GM19324 (cell line): ENCODE results near the gene BSN.
"Not testable (repeated sequence)": the region's sequence is repeated elsewhere in the genome, so short reads cannot be mapped to it uniquely, and the experiment has no call there.

Experiments
- ATAC-seq: cut with Tn5 transposase; IDR thresholded peaks from one replicate; pipeline ENCODE4 v1.9.1; 2021; ENCODE audit warnings: mild to moderate bottlenecking, moderate library complexity; ENCODE audit not compliant: unreplicated experiment, low FRiP score

The BSN gene

DNA sequence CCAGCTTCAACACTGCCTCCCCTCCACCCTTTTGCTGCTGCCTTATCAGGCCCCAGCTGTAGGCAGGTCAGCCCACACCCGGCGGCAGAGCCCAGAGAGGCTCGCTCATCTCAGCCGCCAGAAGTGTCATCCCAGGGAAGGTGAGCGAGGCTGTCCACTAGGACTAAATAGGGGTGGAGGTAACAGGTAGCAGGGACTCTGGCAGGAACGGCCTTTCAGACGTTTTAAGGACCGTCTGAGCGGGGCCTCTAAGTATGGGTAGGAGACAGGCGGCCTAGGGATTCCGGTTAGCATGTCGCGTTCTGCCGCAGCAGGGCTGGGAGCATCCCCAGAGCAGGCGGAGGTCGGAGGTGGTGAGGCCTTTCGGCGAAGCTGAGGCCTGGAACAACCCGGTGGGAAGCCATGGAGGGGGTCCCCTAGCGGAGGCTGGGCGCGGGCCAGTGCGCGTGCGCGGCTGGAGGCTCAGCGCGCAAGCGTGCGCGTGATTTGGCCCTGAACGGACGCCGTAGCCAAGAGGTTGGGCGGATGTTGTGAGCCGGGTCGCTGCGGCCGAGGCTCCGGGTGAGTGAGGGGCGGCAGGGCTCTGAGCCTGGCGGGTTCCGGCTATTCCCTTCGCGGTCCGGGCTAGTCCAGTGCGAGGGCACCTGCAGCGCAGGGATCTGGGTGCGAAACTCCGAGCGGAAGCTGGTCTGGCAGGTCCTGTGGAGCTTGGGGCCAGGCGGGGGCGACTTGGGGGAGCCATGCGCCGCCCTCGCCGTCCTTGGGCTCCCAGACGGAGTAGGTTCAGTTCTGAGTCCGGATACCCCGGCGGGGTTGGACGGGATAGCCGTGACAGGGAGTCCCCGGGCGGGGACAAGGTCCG, 135.0 kb downstream of the BSN start, which contains the start of the genes MST1 and RNF123:
Gene MST1, minus strand, starts transcription at position 429 of the 862 bp plus-strand sequence. CDS start 783 bp downstream, outside the sequence.
Gene RNF123, plus strand, starts transcription at position 512 of the 862 bp plus-strand sequence. CDS start 1,609 bp downstream, outside the sequence.
- ATAC-seq: peak; percentile 68

DNA sequence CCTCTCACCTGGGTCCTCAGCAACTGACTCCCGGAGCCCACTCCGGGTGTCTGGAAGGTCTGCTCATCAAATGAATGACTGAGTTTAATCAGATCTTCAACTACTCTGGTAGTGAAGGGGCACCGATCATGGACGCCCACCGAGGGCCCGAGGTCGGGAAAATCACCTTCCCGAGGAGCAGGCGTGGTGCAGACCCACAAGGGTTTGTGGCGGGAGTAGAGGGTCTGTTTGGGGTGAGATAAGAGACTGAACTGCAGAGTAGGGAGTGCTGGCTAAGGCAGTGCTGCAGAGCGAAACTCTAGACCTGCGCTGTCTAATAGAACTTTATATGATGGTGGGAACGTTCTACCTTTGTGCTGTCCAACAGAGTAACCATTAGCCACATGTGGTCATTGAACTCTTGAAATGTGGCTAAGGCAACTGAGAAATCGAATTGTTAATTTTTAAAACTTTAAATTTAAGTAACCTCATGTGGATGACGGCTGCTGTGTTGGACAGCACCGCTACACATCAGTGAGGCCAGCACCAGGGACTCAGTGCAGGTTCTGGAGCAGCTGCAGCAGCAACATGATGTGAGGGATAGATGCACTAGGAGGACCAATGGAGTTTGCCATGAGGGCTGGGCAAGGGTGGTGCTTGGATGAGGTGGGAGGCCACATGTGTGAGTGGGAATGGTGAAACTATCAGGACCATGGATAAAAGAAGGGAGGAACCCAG, 135.8 kb downstream of the BSN start:
- not testable (repeated sequence) for ATAC-seq

DNA sequence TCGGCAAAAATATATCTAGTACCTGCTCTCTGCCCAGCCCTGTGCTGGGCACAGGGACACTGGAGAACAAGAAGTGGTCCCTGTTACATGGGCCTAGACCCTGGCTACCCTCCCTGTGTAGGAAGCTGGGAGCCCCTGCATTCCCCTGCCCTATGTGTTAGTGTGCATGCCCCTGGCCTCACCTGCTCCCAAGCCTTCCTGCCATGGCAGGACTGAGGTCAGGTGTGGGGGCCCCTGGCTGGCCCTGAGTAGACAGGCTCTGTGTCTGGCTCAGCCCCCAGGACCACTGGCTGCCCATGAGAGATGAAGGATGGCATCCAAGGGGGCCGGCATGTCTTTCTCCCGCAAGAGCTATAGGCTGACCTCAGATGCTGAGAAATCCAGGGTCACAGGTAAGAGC, 136.6 kb downstream of the BSN start:
- not testable (repeated sequence) for ATAC-seq

DNA sequence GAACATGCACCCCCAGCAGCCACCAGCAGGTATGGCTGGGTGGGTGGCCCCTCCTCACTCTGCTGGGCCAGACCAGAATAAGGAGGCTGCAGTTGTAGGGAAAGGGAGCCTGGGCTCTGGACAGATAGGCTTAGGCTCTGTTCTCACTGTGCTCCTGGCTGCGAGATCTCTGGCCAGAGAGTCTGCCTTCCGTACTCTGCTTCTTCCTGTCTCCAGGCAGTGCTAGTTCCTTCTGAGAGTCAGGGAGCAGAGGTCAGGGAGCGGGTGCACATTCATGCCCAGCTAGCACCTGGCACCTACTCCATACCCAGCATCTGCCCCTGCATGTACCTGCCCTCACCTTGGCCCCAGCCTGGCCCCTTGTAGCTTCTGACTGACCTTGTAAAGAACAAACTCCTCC, 137.2 kb downstream of the BSN start:
- ATAC-seq: not testable (repeated sequence)

DNA sequence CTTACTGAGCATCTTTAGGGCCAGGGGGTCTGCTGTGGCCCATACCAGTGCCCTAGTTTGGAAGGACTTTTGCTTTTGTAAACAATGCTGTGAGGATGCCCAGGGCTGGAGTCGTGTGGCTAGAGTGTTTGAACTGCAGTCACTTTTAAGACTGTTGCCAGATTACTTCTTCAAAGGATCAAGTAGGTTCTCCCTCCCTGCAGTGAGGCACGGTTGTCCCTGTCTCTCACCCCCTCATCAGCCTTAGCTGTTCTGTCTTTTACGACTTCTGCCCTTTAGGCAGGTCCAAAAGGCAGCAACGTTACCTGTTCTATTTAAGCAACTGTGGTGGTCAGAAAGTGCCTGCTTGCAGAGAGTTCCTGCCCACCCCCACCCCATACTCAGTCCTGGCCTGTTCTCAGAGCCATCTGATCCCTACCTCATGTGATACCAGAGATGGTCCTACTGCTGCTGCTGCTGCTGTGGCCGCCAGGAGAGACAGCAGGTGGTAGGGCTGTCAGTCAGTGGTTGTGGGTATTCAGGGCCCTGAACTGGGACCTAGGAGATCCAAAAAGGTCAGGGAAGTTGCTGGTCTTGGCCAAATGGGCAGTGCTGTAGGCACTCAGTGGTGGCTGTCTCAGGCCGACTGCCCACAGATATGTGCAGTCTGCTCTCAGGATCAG, 140.3 kb downstream of the BSN start:
- not testable (repeated sequence) for ATAC-seq

DNA sequence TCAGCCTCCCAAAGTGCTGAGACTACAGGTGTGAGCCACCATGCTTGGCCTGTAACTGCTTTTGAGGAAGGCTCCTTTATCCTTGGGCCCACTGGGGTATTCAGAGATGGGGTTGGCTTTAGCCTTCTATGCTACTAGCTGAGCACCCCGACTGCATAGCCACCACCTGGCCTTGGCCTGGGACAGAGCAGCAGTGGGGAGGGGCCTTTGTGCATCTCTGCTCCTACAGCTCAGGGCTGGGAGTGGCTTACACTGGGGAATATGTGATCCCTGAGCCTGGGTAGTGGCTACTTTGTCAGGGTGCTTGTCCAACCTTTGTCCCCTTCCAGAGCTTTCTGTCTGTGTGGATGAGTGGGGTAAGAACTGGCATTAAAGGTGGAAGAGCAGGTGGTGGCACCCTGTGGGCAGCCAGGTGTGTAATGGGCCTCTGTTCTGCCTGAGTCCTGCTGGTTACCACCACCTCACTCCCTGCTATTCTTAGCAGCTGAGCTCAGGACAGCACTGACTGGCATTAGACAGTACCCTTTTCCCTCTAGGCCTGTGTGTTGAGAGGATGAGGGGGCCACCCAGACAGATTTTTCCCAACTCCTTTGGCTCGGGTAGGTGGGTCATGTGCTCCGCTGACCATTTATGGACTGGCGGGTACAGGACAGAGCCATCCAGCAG, 141.2 kb downstream of the BSN start:
- ATAC-seq: not testable (repeated sequence)

DNA sequence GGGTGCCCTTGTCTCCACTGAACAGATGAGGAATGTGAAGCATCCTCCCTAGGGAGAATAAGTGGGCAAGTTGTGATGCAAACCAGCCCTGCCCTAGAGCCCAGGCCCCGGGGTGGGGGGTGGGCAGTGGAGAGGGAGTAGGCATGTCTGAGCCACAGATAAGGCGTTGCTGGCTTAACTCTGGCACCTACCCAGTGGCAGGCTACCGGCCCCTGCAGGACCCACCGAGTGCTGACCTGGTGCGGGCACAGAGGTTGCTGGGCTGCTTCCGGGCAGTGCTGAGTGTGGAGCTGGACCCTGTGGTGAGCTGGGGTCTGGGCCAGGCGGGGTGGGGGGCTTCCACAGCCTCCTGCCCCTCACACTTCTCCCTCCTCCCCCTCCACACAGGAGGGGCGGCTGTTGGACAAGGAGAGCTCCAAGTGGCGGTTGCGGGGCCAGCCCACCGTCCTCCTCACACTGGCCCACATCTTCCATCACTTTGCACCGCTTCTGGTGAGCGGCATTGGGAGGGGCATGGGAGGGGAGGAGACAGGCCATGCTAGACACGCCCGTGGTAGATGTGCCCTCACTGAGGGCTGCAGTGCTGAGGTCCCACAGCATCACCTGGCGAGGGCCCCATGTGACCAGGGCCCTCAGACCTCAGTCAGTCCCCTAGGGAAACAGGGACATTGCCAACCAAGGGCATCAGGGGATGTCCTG, 145.2 kb downstream of the BSN start:
- no peak for ATAC-seq

DNA sequence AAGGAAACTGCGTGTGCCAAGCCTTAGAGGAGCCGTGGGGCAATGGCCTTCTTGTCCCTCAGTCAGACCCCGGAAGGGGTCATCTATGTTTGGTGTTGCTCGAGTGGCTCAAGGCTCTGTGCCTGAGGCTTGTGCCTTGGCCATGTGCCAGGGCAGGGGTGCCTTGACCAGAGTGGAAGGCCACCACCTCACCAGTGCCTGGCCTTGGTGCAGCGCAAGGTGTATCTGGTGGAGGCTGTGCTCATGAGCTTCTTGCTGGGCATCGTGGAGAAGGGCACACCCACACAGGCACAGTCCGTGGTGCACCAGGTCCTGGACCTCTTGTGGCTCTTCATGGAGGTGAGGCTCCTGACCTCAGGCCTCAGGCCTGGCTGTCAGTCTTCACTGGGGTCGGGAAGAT, 145.7 kb downstream of the BSN start:
- no peak for ATAC-seq

DNA sequence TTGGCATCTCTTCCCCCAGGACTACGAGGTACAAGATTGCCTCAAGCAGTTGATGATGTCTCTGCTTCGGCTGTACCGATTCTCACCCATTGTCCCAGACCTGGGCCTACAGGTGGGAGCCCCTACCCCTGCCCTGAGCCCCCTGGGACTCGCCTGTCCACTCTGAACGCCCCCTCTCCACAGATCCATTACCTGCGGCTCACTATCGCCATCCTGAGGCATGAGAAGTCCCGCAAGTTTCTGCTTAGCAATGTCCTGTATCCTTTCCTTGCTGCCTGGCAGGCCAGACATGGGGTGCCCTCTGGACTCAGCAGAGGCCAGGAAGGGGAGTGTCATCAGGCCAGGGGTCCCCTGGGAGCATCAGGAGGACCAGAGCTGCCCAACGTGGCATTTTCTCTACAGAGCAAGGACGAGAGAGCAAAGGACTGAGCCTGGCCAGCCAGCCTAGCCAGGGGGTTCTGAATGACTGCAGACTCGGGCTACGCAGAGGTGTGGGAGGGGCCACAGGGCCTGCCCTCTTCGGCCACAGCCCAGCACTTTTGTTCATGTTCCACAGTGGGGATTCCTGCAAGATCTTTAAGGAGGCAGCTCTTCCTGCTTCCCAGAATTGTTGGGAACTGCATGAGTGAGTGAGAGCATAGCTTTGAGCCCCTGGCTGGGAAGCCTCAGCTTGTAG, 146.3 kb downstream of the BSN start:
- no peak for ATAC-seq

DNA sequence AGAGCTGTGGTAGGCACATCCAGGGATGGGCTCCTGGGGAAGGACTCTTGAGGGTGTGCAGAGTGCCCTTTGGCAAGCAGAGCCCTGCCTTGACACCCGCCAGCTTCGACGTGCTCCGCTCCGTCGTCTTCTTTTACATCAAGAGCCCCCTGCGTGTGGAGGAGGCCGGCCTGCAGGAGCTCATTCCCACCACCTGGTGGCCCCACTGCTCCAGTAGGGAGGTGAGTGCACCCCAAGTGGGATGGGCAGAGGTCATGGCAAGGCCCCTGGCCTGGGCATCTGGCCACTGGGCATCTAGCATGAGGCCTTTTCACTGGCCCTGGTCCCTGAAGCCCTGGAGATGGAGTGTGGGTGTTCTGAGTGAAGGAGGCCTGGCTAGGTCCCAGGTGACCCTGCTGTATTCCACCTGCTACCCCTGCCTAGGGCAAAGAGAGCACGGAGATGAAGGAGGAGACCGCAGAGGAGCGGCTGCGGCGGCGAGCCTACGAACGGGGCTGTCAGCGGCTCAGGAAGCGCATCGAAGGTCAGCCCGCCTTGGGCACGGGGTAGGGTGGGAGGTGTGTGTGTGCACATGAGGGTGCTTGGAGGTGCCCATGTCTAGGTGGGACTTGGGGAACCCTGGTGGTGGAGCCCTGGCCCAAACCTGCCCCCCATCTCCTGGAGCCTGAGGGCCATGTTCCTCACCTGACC, 147.3 kb downstream of the BSN start:
- no peak for ATAC-seq

DNA sequence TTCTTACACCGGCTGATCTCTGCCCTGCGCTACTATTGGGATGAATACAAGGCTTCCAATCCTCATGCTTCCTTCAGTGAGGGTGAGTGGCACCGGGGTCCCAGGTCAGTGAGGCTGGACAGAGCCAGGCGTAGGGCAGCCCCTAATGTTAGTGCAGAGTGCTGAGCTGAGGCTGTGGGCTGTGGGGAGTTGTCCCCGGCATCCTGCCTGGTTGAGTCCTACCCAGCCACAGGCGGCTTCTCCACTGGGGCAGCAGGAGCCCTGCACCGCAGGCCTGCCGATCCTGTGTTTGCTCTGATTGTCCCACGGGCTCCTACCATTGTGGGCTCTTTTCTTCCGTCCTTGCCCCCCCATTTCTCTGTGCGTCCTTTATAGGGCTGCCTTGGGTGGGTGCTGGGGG, 148.4 kb downstream of the BSN start:
- no peak for ATAC-seq

DNA sequence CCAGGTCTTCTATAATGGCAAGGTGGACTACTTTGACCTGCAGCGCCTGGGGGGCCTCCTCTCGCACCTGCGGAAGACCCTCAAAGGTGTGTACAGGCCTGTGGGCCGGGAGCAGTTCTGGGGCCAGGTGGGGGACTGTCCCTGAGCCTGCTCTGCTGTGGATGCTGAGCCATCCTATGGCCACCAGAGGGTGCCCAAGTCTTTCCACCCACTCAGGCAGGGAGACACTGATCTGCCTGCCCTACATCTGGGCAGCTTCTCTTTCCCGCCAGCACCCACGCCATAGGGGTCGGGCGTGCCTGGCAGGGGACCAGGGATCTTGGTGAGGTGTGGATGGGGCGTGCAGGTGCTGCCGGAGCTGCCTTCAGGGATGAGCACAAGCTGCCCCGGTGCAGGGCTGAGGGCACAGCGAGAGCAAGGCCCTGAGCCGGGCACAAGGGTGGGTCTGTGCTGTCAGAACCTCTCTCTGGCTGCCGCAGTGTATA, 149.2 kb downstream of the BSN start:
- no peak for ATAC-seq

DNA sequence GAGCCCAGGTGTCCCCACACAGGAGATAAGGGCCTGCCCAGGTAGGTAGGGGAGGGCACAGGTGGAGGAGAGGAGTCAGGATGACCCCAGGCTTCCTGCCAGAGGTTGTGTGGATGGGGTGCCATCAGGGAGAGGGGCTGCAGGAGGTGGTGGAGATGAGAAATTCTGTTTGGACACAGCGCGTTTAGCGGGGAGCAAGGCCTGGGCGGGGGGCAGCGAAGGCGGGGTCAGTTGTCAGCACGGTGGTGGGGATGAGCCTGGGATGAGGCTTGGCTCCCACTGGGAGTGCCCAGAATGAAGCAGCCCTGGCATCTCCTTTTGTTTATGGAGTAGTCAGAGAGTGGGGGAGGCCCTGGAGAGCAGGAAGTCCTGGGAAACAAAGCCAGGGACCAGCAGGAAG, 149.7 kb downstream of the BSN start:
- ATAC-seq: no peak

DNA sequence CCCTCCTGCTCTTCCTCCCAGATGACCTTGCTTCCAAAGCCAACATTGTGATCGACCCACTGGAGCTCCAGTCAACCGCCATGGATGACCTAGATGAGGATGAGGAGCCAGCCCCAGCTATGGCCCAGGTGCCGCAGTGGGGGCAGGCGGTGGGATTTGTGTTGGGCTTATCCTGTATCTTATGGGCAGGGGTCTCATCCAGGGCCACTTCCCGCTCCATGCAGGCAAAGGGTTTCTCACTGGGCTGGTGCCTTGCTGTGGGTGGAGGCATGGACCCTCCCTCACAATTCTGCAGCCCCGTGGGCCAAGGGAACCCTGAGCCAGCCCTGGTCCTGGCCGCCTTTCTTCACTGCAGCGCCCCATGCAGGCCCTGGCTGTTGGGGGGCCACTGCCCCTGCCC, 150.4 kb downstream of the BSN start:
- ATAC-seq: no peak

DNA sequence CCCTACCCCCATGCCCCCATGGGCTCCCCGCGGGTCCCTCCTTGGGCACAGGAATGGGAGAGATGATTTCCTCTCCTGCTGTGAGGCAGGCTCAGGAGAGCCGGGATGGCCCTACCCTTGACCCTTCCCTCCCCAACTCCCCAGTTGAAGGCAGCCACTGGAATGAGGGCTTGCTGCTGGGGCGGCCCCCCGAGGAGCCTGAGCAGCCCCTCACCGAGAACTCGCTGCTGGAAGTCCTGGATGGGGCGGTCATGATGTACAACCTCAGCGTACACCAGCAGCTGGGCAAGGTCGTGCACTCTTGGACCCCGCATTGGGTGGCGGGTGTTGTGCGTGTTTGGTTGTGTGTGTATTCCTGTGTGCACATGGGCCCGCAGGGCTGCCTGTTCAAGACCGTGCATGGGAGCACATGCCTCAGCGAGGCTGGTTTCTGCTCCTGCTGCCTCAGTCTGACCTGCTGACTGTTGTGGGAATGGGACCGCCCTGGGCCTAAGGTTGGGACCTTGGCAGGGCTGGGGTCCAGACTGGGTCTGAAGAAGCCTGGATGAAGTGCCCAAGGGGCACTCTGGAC, 151.2 kb downstream of the BSN start:
- ATAC-seq: no peak

DNA sequence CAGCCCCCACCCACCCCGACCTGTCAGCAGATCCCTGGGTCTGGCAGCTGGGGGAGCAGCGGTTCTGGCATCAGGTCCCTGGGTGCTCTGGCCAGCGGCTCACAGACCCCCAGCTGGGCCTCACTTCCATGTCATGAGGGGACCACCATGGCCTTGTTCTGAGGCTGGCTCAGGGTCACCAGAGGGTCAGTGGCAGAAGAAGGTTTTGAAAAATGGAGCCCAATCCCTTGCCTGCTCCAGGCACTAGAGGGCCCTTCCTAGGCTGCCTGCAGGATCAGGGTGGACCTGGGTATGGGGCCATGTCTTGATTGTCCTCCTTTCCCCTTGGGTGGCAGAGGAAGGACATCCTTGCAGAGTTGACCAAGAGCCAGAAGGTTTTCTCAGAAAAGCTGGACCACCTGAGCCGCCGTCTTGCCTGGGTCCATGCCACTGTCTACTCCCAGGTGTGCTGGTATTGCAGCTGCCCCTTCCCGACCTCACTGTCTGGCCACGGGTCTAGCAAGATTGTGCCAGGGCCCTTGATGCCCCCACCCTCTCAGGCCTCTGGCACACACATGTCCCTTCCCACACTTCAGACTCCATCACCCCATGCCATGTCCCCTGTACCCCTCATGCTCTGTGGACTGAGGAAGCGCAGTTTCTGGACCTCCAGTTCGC, 152.3 kb downstream of the BSN start:
- no peak for ATAC-seq

DNA sequence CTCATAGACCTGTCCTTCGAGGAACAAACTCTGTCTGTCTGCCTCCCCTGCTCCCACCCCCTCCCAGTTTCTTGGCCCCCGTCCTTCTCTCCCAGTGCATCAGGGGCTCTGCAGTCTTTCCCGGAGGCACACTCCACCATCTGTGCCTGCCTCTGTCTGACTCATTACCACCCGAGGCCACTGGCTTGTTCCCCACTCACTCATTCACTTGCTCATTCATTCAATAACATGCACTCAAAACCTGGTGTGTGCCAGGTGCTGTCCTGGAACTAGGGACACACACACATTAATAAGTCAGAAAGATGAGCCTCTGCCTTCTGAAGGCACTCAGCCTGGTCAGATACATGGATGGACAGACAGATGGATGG, 152.8 kb downstream of the BSN start:
- no peak for ATAC-seq

DNA sequence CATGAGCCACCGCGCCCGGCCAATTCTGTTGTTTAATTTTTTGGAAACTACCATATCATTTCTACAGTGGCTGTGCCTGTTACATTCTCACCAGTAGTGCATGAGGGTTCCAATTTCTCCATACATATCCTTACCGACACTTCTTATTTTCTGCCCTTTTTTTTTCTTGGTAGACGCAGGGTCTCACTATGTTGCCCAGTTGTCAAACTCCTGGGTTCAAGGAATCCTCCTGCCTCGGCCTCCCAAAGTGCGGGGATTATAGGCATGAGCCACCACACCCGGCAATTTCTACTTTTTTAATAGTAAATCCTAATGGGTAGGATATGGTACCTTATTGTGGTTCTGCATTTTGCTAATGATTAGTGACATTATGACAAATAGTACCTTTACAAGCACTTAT, 155.6 kb downstream of the BSN start:
- no peak for ATAC-seq
